ENCODE measurements around the gene IFNG. TPM values are rescaled to one million over a fixed set of nuclear protein-coding genes. Genes with fewer than 3 reads are reported as not detected.

The IFNG gene
- polyA plus RNA-seq, 1 donor (not counting 4 experiments of a cell fraction or from before 2014, with no cell fraction given), result not detected

- no peak overlapping the region for H3K27ac ChIP-seq (ENCODE audit: control insufficient read depth, insufficient read depth, low read length)
- H3K36me3 ChIP-seq (ENCODE audit: control insufficient read depth in 2 of 2, extremely low read depth in 1 of 2, insufficient read depth in 2 of 2, low read length in 2 of 2), result no peaks in the 10 kb centered on the region
- H3K79me2 ChIP-seq (ENCODE audit: control insufficient read depth, insufficient read depth, low read length), result no peaks in the 10 kb centered on the region
- no peaks in the 10 kb centered on the region for H4K20me1 ChIP-seq (ENCODE audit: control insufficient read depth, extremely low read depth, insufficient read depth, low read length)
- DNase-seq (ENCODE audit: low read depth, low spot score) (no peak), FAIRE-seq (no peak)
- H3K4me3 ChIP-seq (ENCODE audit: control insufficient read depth in 2 of 3, extremely low read depth in 1 of 3, insufficient read depth in 2 of 3, low read depth in 1 of 3, low read length in 3 of 3), result no peak overlapping the region
- dilution Hi-C loops (cut with MboI; ENCODE audit: extremely low pct_ligation_motif_present, low sequenced_read_pairs), result no loop called here
- no peaks in the 10 kb centered on the region for H3K9me1 ChIP-seq (ENCODE audit: control insufficient read depth, extremely low read depth, insufficient read depth, low read length)
- TF ChIP-seq CTCF (optimal IDR thresholded peaks at IDR 0.05 in 1 of 3, IDR thresholded peaks at IDR 0.05 in 1 of 3, conservative IDR thresholded peaks at IDR 0.05 in 1 of 3; ENCODE audit: extremely low read depth in 1 of 3, insufficient read depth in 2 of 3, low read length in 3 of 3) (no peak), EZH2 (IDR thresholded peaks at IDR 0.05; ENCODE audit: low read length) (no peak)
- peaks cover 13% of the 10 kb centered on the region for H3K27me3 ChIP-seq (ENCODE audit: control insufficient read depth, extremely low read depth, insufficient read depth, low read length)
- no peak overlapping the region for H3K4me2 ChIP-seq (ENCODE audit: control insufficient read depth, extremely low read depth, insufficient read depth, low read depth, low read length)
- no peak overlapping the region for H2AFZ ChIP-seq (ENCODE audit: control insufficient read depth, low read length)
- H3K9me3 ChIP-seq (ENCODE audit: control insufficient read depth, low read depth, low read length), result no peaks in the 10 kb centered on the region
- no peak overlapping the region for H3K9ac ChIP-seq (ENCODE audit: control insufficient read depth, extremely low read depth, insufficient read depth, low read length)
- peaks cover 4% of the 10 kb centered on the region for H3K4me1 ChIP-seq (ENCODE audit: control insufficient read depth, extremely low read depth, insufficient read depth, low read length)
Measured at GRCh38 chr12:68157380-68157779, 2.2 kb downstream of the IFNG start.

- H4K20me1 ChIP-seq (ENCODE audit: control insufficient read depth, extremely low read depth, insufficient read depth, low read length), result no peaks in the 10 kb centered on the region
- no peak overlapping the region for H3K9ac ChIP-seq (ENCODE audit: control insufficient read depth, extremely low read depth, insufficient read depth, low read length)
- H3K27ac ChIP-seq (ENCODE audit: control insufficient read depth, insufficient read depth, low read length), result no peak overlapping the region
- no peaks in the 10 kb centered on the region for H3K9me3 ChIP-seq (ENCODE audit: control insufficient read depth, low read depth, low read length)
- FAIRE-seq (no peak), DNase-seq (ENCODE audit: low read depth, low spot score) (no peak)
- H3K36me3 ChIP-seq (ENCODE audit: control insufficient read depth in 2 of 2, extremely low read depth in 1 of 2, insufficient read depth in 2 of 2, low read length in 2 of 2), result no peaks in the 10 kb centered on the region
- TF ChIP-seq CTCF (optimal IDR thresholded peaks at IDR 0.05 in 1 of 3, IDR thresholded peaks at IDR 0.05 in 1 of 3, conservative IDR thresholded peaks at IDR 0.05 in 1 of 3; ENCODE audit: extremely low read depth in 1 of 3, insufficient read depth in 2 of 3, low read length in 3 of 3) (no peak), EZH2 (IDR thresholded peaks at IDR 0.05; ENCODE audit: low read length) (no peak)
- dilution Hi-C loops (cut with MboI; ENCODE audit: extremely low pct_ligation_motif_present, low sequenced_read_pairs), result no loop called here
- no peak overlapping the region for H2AFZ ChIP-seq (ENCODE audit: control insufficient read depth, low read length)
- peaks cover 19% of the 10 kb centered on the region for H3K27me3 ChIP-seq (ENCODE audit: control insufficient read depth, extremely low read depth, insufficient read depth, low read length)
- no peak overlapping the region for H3K4me2 ChIP-seq (ENCODE audit: control insufficient read depth, extremely low read depth, insufficient read depth, low read depth, low read length)
- H3K4me3 ChIP-seq (ENCODE audit: control insufficient read depth in 2 of 3, extremely low read depth in 1 of 3, insufficient read depth in 2 of 3, low read depth in 1 of 3, low read length in 3 of 3), result no peak overlapping the region
- no peaks in the 10 kb centered on the region for H3K9me1 ChIP-seq (ENCODE audit: control insufficient read depth, extremely low read depth, insufficient read depth, low read length)
- no peaks in the 10 kb centered on the region for H3K79me2 ChIP-seq (ENCODE audit: control insufficient read depth, insufficient read depth, low read length)
- H3K4me1 ChIP-seq (ENCODE audit: control insufficient read depth, extremely low read depth, insufficient read depth, low read length), result no peaks in the 10 kb centered on the region
Measured at GRCh38 chr12:68156636-68157035, 2.9 kb downstream of the IFNG start.

Data from keratinocyte (primary cell).